ENCODE results near the gene COA1.

- TF ChIP-seq CTCF (IDR thresholded peaks at IDR 0.05) = no peak
- TF ChIP-seq POLR2A (IDR thresholded peaks at IDR 0.05) = no peak
Observed at GRCh38 chr7:43680736-43681135, 48.6 kb downstream of the COA1 start.

All from esophagus squamous epithelium (tissue), 4 donors.